GM18498 (cell line): ENCODE results near the gene CERK.

Experiments used
- ATAC-seq: cut with Tn5 transposase; IDR thresholded peaks from one replicate; pipeline ENCODE4 v1.9.1; 2021; ENCODE audit warnings: mild to moderate bottlenecking, moderate library complexity; ENCODE audit not compliant: unreplicated experiment

The CERK gene

DNA sequence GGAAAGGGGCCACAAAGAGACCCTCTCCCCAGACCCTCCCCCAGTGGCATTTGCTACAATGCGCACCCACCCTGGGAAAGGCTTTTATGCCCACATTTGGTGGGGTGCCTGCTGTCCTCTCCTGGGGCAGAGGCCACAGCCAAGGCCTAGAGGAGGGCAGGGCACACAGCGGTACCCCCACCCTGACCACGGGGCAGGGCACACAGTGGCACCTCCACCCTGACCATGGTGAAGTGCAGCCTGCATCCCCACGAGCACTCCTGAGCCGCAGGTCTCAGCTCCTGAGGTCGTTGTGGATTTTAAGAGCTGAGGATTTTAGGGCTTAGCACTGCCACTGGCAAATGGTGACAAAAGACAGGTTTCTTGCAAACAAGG, 34.1 kb downstream of the CERK start:
- no peak for ATAC-seq

GRCh38 chr22:46703171-46703995, 34.7 kb downstream of the CERK start:
- no peak for ATAC-seq

- ATAC-seq: no peak
Observed at GRCh38 chr22:46701262-46701661, 36.8 kb downstream of the CERK start.

DNA sequence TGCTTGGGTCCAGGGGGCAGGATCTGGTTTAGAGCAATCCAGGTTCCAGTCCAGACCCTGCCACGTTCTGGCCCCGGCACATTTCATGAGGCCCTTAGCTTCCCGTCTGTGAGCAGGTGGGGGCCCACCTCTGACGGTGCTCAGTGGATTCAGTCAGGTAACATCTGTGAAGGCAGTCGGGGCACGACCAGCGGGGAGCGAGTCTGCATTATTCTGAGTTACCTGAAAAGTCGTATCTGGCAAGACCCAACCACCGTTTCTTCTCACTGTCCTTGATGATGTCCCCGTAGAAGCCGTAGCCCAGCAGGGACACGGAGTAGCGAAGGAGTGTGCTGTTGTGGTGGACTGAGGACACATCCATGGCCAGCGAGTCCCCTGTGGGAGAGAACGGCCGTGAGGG, 39.0 kb downstream of the CERK start:
- ATAC-seq: no peak

DNA sequence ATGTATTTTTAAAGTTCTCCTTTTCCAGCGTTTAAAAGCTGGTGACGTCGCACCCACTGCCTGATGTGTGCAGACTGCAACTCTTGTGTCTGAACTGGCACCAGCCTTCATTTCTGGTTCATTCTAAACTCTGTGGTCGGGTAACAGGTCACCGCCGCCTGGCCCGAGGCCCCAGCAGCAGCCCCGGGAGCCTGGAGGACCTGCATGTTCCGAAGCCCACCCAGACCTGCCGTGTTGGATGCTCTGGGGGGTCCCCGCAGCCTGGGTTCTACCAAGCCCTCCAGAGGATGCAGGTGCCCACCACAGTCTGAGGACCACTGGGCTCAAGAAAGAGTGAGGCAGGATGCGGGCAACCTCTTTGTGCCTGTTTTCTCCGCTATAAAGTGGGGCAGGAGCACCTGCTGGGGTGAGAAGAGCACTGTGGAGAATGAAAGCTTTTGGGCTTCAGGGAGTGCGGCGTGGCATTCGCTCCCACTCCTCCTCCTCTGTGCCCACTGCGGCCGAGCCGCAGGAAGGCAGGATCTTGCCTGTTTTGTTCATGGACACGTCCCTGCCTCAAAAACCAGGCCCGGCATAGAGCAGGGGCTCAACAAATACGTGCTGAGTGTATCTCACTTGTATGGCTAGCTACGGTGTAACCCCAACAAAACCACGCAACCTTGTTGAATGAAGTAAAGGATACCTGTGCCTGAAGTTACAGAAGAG, 40.1 kb downstream of the CERK start:
- no peak for ATAC-seq

DNA sequence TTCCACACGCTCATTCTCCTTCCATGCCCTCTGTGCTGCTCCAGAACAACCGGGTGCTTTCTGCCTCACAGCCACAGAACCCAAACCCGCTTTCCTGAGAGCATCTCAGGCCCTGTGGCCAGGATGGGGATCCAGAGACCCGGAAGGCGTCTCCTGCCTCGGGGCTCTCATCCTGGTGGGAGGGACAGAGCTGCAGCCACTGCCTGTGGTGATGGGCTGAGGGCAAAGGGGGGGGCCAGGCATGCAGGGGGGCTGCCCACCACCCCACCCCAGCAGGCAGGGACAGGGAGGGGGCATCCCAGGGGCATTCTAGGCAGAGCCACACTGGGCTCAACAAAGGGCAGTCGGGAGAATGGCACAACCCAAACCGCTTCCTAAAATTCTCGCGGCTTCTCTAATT, 41.4 kb downstream of the CERK start:
- ATAC-seq: no peak

DNA sequence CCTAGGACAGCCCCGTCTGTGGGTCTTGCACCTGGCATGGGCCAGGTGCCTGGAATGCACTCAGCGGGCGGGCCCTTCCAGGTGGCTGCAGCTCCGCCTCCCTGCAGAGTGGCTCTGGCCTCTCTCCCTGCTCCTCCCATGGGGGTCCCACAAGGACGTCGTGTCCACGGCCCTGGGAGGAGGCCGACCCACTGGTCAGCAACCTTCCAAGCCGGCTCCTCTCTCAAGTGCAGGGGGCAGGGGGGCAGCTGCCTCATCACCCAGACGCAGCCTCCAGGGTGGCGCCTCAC, 41.9 kb downstream of the CERK start:
- no peak for ATAC-seq

- ATAC-seq: no peak
Observed at GRCh38 chr22:46695346-46696228, 42.5 kb downstream of the CERK start.

- ATAC-seq: no peak
Observed at GRCh38 chr22:46694416-46695170, 43.5 kb downstream of the CERK start.

DNA sequence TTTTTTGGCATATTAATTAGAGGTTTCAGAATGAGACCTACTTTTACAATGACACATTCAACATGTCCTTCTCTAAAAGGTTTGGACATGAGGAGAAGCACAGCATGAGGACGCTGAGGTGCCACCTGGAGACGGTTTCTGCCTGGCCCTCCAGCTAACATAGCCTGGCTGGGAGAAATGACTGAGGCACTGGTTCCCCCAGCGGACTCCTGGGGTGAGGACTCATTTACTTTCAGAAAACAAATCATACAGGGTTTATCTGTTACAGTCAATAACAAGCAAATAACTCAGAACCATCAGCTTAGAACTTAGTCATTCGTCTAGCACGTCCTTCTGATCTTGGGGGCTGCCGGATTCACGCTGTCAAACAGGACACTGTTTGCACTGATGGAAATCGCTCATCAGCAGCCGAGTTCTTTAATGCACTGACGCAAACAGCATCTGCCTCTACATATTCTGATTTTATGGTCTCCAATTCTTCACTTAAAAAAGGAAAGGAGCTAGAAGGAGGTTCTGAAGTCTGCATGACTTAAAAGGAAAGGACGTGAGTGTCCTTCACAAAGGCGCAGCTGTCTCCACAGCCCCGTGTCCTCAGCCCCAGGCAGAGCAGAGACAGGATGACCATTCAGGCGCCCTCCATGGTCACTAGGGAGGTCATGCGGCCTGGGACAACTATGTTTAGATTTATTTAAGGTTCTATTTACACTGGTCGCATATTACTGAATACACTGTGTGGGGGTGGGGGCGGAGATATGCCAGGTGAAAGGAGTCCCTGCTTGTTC, 44.2 kb downstream of the CERK start:
- no peak for ATAC-seq

GRCh38 chr22:46691571-46691970, 46.5 kb downstream of the CERK start:
- ATAC-seq: no peak

DNA sequence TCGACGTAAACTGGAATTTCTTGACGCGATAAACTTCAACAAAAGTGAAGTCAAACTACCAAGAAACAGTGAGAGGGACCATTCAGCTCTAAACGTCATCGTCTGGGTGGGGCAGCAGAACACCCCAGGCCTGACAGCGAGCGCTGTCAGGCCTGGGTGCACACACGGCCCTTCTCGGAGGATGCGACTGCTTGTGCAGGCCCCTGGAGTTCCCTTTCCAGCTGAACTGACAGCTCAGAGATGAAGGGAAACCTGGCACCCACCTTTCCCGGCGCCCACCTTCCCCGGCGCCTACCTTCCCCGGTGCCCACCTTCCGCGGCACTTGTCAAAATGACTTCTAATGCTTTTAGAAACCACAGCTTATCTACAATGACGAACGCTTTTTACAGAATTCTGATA, 47.9 kb downstream of the CERK start:
- no peak for ATAC-seq

- no peak for ATAC-seq
Observed at GRCh38 chr22:46688949-46689348, 49.1 kb downstream of the CERK start.

- ATAC-seq: no peak
Observed at GRCh38 chr22:46687460-46687859, 50.6 kb downstream of the CERK start.

GRCh38 chr22:46687048-46687444, 51.0 kb downstream of the CERK start:
- ATAC-seq: no peak

DNA sequence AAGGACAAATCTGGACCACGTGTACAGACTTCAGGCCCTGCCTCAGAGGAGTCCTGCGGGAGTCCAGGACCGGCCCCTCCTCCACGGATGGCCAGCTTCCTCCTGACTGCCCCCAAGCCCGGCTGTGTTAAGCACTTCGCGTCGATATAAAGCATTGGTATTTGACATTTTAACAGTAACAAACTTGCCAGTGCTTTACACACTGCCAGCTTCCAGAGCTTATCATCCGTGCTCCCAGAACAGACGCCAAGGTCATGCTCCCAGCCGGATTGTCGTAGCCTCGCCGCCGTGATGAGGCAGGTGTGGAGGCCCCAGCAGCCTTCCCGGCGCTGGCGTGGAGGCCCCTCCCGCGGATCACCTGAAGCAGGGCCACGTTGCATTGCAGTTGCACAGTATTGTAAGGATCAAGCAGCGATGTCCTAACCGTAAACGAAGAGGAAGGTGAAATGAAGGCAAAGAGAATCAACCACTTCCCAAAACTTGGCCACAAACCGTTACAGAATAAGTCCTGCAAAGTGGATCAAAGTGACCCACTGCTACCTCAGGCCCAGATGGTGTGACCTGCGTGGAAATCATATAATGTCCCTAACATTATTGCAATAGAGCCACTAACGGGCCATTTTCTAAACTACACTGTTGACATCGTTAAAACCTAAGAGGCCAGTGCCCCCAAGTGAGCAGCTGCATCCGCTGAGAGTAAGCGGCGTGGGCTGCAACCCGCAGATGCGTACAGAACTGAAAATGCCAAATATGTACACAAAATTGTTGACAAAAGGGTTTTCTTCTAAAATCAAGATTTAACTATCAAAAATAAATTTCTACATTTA, 51.6 kb downstream of the CERK start:
- ATAC-seq: no peak

- no peak for ATAC-seq
Observed at GRCh38 chr22:46684706-46685105, 53.3 kb downstream of the CERK start.

- no peak for ATAC-seq
Observed at GRCh38 chr22:46682011-46682731, 55.9 kb downstream of the CERK start.

DNA sequence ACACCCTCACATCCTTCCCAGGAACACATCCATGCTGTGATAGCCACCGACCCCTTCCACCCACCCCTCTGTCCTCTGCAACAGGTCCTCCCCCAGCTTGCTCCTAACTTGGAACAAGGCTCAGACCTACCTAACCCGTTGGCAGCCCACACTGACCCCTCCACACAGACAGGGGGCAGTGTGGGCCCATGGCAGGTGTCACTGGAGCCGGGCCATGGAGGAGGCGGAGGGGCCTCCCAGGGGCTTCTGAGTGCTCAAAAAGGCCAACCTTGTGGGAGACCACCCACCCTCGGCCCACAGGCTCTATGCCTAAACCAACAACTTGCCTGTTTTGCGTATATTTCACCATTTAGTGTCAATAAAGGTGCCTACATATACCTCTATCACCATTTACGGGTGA, 57.0 kb downstream of the CERK start:
- ATAC-seq: no peak
